ENCODE data around the gene ZNF536. TPM values are rescaled to one million over a fixed set of nuclear protein-coding genes. Genes with fewer than 3 reads are reported as not detected.

ZNF536 gene
- total RNA-seq, 4 donors from 2014 or later, result 0.44 to 7.4 (median 0.88) TPM

DNA sequence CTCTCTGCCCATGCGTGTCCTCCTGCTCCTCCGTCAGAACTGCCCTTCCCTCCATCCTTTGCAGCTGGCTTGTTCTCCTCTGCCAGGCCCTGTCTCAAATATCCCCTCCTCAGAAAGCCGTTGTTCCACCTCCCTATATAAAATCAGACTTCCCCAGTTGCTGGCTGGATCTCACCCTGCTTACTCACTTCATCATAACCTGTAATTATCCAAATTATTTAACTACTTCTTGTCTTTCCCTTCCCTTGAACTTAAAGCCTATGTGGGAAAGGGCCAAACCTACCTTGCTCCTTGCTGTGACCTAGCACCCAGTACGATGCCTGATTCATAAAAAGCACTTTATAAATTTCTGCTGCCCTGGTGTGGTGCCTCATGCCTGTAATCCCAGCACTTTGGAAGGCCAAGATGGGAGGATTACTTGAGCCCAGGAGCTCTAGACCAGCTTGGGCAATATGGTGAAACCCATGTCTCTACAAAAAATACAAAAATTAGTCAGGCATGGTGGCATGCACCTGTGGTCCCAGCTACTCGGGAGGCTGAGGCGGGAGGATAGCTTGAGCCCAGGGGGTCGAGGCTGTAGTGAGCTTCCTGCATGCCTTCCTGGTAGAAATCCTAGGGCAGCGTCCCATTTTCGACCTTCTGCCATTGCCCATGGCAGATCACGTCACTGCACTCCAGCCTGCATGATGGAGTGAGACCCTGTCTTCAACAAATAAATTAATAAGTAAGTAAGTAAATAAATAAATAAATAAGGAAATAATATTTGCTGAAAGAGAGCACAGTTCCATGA lies 39.5 kb upstream of the ZNF536 start:
- Histone ChIP-seq H3K36me3 (no peaks in the 10 kb centered on the region), H3K27me3 (no peaks in the 10 kb centered on the region), H3K27ac (no peak overlapping the region), H3K4me3 (no peak overlapping the region), H3K9me3 (no peaks in the 10 kb centered on the region), H3K4me1 (no peaks in the 10 kb centered on the region)
- 65 to 76% methylated on average over 7 to 9 of the region's 10 CpGs for WGBS, 2 donors
- intact Hi-C loops (cut with DNase I), result no loop called here
- TF ChIP-seq, protein P1, sequence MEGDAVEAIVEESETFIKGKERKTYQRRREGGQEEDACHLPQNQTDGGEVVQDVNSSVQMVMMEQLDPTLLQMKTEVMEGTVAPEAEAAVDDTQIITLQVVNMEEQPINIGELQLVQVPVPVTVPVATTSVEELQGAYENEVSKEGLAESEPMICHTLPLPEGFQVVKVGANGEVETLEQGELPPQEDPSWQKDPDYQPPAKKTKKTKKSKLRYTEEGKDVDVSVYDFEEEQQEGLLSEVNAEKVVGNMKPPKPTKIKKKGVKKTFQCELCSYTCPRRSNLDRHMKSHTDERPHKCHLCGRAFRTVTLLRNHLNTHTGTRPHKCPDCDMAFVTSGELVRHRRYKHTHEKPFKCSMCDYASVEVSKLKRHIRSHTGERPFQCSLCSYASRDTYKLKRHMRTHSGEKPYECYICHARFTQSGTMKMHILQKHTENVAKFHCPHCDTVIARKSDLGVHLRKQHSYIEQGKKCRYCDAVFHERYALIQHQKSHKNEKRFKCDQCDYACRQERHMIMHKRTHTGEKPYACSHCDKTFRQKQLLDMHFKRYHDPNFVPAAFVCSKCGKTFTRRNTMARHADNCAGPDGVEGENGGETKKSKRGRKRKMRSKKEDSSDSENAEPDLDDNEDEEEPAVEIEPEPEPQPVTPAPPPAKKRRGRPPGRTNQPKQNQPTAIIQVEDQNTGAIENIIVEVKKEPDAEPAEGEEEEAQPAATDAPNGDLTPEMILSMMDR (IDR thresholded peaks at IDR 0.05), result no peak
- no peak for TF ChIP-seq POLR2A (IDR thresholded peaks at IDR 0.05)
- DNase-seq, result no peak

- Histone ChIP-seq H3K27me3 (no peaks in the 10 kb centered on the region), H3K36me3 (no peaks in the 10 kb centered on the region), H3K4me1 (no peaks in the 10 kb centered on the region), H3K4me3 (no peak overlapping the region), H3K27ac (no peak overlapping the region), H3K9me3 (no peaks in the 10 kb centered on the region)
- intact Hi-C loops (cut with DNase I), result no loop called here
- no peak for TF ChIP-seq POLR2A (IDR thresholded peaks at IDR 0.05)
- TF ChIP-seq, protein P1 (IDR thresholded peaks at IDR 0.05), result no peak
- DNase-seq, result no peak
- 78 to 83% methylated on average over 11 to 12 of the region's 12 CpGs for whole genome bisulfite sequencing, 2 donors
Measured at GRCh38 chr19:30333291-30334065, 38.7 kb upstream of the ZNF536 start.

DNA sequence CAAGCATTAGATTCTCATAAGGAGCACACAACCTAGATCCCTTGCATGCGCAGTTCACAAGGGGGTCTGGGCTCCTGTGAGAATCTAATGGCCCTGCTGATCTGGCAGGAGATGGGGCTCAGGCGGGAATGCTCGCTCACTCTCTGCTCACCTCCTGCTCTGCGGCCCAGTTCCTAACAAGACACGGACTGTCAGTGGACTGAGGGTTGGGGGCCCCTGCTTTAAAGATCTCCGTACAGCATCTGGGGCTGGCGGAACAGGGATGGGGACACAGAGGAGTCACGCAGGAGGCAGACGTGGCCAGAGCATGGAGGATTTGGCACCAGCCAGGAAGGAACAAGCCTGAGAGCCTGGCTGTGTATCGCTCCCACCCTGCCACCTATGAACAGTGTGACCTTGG lies 37.3 kb upstream of the ZNF536 start:
- intact Hi-C loops (cut with DNase I), result no loop called here
- TF ChIP-seq, protein P1 (IDR thresholded peaks at IDR 0.05), result no peak
- TF ChIP-seq POLR2A (IDR thresholded peaks at IDR 0.05), result no peak
- no peaks in the 10 kb centered on the region for H3K27me3 ChIP-seq
- no peak overlapping the region for H3K4me3 ChIP-seq
- WGBS, 2 donors, result 86 to 95% methylated on average over 6 to 8 of the region's 10 CpGs
- no peaks in the 10 kb centered on the region for H3K9me3 ChIP-seq
- DNase-seq, result no peak
- no peak overlapping the region for H3K27ac ChIP-seq
- H3K36me3 ChIP-seq, result no peaks in the 10 kb centered on the region
- H3K4me1 ChIP-seq, result peaks cover 0 to under 1% (median 0%) of the 10 kb centered on the region in 3 donors

DNA sequence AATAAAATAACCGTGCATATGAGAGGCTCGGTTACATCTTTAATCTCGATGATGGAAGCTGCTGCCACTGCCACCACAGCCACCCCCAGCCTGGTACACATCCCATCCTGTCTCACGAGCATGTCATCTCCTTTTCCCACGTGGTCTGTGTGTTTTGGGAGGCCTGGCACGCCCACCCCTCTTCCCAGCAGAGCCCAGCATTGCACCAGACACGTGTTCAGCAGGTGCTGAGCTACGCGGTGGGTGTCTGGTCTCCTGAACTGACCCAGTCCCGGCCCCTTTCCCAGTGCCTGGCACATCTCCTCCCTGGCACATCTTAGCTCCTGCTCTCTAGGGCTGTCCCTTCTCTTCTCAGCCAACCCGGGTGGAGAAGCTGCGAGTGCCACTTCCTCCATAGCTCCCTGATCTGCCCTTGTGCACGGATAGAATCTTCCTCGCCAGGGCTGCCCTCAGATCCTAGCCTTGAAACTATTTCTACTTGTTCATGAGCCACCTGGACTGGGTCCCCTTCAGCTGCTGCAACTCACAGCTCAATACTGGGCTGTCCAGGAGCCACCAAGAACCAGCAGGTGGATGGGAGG lies 36.8 kb upstream of the ZNF536 start:
- no peaks in the 10 kb centered on the region for H3K27me3 ChIP-seq
- no peak for DNase-seq
- H3K4me1 ChIP-seq, result peaks cover 0 to 6% (median 0%) of the 10 kb centered on the region in 3 donors
- no peaks in the 10 kb centered on the region for H3K36me3 ChIP-seq
- no peak overlapping the region for H3K4me3 ChIP-seq
- 66 to 70% methylated on average over 10 to 12 of the region's 14 CpGs for WGBS, 2 donors
- intact Hi-C loops (cut with DNase I), result no loop called here
- no peak overlapping the region for H3K27ac ChIP-seq
- TF ChIP-seq, protein P1 (IDR thresholded peaks at IDR 0.05), result no peak
- TF ChIP-seq POLR2A (IDR thresholded peaks at IDR 0.05), result no peak
- H3K9me3 ChIP-seq, result no peaks in the 10 kb centered on the region

DNA sequence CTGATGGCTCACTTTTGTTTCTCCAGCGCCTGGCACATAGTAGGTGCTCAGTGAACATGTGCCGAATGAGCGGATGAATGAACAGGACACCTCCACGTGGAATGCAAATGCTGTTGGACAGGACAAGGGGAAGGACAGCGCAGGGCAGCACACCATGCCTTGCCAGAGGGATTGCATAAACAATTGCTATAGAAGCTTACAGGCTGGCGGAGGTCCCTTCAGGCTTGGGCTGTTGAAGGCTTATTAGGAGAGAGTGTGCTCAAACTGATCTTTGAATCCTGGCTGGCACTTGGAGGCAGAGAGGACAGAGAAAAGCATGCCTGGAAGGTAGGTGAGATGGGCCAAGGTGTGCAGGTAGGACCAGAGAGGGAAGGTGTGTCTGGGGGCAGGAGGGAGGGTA lies 35.9 kb upstream of the ZNF536 start:
- Histone ChIP-seq H3K27me3 (no peaks in the 10 kb centered on the region), H3K4me3 (no peak overlapping the region), H3K27ac (peak overlapping the region in 1 of 4 donors; percentile 16), H3K36me3 (no peaks in the 10 kb centered on the region), H3K4me1 (peaks cover 0 to 13% (median 0%) of the 10 kb centered on the region in 3 donors), H3K9me3 (no peaks in the 10 kb centered on the region)
- WGBS, 2 donors, result 62 to 77% methylated on average over 5 to 6 of the region's 6 CpGs
- DNase-seq, result no peak
- intact Hi-C loops (cut with DNase I), result no loop called here
- no peak for TF ChIP-seq POLR2A (IDR thresholded peaks at IDR 0.05)
- TF ChIP-seq, protein P1 (IDR thresholded peaks at IDR 0.05), result no peak

Data from esophagus squamous epithelium (tissue), 5 donors.